Measurements from ENCODE around the gene ARHGDIA.
A peak's percentile ranks its signal among the peaks of the same experiment; 100 is the strongest.

ARHGDIA gene

DNA sequence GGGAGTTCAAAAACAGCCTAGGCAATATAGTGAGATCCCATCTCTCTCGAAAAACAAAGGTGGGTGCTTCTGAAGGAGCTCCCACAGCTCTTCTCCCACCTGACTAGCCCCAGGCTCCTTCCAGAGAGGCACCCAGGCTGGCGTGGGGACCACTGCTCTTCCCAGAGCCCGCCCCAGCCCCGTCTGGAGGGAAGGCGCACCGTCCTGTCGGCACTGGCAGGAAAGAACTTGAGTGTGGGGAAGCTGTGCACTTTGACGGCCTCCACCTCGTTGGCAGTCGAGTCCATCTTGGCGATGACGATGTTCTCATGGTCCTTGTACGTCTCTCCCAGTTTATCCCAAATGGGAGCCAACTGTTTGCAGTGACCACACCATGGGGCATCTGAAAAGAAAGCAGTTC, 25.8 kb downstream of the ARHGDIA start:
- TF ChIP-seq POLR2AphosphoS5 (IDR thresholded peaks at IDR 0.05; ENCODE audit: low read depth, low read length) (no peak), FOXP2 (optimal IDR thresholded peaks at IDR 0.05; ENCODE audit: borderline replicate concordance, extremely low read depth, extremely low read length, insufficient read depth) (no peak), SIN3A (IDR thresholded peaks at IDR 0.05; ENCODE audit: borderline replicate concordance, insufficient read depth, low read length) (no peak), TAF1 (IDR thresholded peaks at IDR 0.05; ENCODE audit: borderline replicate concordance, insufficient read depth, low read length) (no peak), REST (IDR thresholded peaks at IDR 0.05; ENCODE audit: insufficient read depth in 1 of 2, low read depth in 2 of 2, low read length in 2 of 2) (no peak)

DNA sequence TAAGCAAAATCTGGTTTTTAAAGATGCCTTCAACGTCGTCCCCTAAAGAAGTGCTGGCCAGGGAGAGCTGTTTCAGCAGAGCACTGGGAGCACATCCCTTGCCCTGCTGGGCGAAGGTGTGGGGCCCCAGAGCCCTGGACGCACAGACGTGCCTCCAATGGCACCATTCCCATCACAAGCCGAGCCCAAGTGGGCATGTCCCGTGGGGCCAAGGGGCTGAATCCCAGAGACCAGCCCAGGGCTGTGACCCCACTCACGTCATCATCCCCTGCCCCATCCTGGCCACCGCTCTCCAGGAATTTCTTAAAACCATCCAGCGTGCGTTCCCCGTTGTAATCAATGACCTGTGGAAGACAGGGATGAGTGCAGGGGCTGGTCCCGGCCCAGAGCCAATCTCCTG, 26.2 kb downstream of the ARHGDIA start:
- TF ChIP-seq REST (IDR thresholded peaks at IDR 0.05; ENCODE audit: insufficient read depth in 1 of 2, low read depth in 2 of 2, low read length in 2 of 2) (no peak), TAF1 (IDR thresholded peaks at IDR 0.05; ENCODE audit: borderline replicate concordance, insufficient read depth, low read length) (no peak), POLR2AphosphoS5 (IDR thresholded peaks at IDR 0.05; ENCODE audit: low read depth, low read length) (peak; percentile 37; the same call in 1 of the 2 replicates), FOXP2 (optimal IDR thresholded peaks at IDR 0.05; ENCODE audit: borderline replicate concordance, extremely low read depth, extremely low read length, insufficient read depth) (no peak)

DNA sequence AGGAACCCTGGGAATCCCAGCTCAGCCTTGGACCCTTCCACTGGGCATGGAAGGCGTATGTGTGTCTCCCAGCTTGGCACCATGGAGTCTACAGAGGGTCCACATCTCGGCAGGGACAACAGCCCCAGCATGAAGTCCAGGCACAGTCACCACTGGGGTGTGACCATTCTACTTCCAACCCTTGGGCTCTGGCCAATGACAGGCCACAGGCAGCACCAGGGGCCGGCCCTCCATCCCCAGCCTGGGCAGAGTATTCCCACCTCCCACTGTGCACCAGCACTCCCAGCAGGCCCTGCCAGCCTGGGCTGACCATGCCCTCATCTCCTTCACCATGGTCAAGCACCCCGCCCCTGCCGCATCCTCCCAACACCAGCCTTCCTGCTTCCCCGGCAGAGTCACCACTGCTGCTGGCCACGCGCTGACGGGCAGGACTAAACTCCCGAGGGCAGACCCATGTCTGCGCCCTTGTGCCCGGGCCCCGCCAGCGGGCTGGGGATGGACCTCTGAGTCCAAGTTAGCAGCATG, 26.7 kb downstream of the ARHGDIA start:
- TF ChIP-seq SIN3A (IDR thresholded peaks at IDR 0.05; ENCODE audit: borderline replicate concordance, insufficient read depth, low read length) (no peak), FOXP2 (optimal IDR thresholded peaks at IDR 0.05; ENCODE audit: borderline replicate concordance, extremely low read depth, extremely low read length, insufficient read depth) (no peak), REST (IDR thresholded peaks at IDR 0.05; ENCODE audit: insufficient read depth in 1 of 2, low read depth in 2 of 2, low read length in 2 of 2) (no peak)

GRCh38 chr17:81843713-81844326, 27.3 kb downstream of the ARHGDIA start:
- no peak for TF ChIP-seq FOXP2 (optimal IDR thresholded peaks at IDR 0.05; ENCODE audit: borderline replicate concordance, extremely low read depth, extremely low read length, insufficient read depth)
- no peak; the same call in 1 of the 2 replicates for TF ChIP-seq POLR2AphosphoS5 (IDR thresholded peaks at IDR 0.05; ENCODE audit: low read depth, low read length)
- TF ChIP-seq SIN3A (IDR thresholded peaks at IDR 0.05; ENCODE audit: borderline replicate concordance, insufficient read depth, low read length), result no peak
- no peak for TF ChIP-seq TAF1 (IDR thresholded peaks at IDR 0.05; ENCODE audit: borderline replicate concordance, insufficient read depth, low read length)
- TF ChIP-seq REST (IDR thresholded peaks at IDR 0.05; ENCODE audit: insufficient read depth in 1 of 2, low read depth in 2 of 2, low read length in 2 of 2), result no peak

All from PFSK-1 (cell line).